Prostate gland (tissue), 2 donors: ENCODE data around the gene ADARB2.

Experiments
- POLR2A ChIP-seq: fragments of 450-650 bp; IDR thresholded peaks from one replicate; pipeline ENCODE4 v1.6.1; 2016; ENCODE audit warnings: antibody characterized with exemption, mild to moderate bottlenecking
- POLR2AphosphoS5 ChIP-seq: sonication (generic); formaldehyde crosslinking; IDR thresholded peaks from one replicate; pipeline ENCODE4 v1.6.1; 2017; ENCODE audit warnings: antibody characterized with exemption
- TF ChIP-seq, protein P1 (sequence below), 4 experiments: fragments of 200-600 bp in 2 of 4; fragments of 450-650 bp in 2 of 4; sonication (generic) in 2 of 4; IDR thresholded peaks; 1 replicate in 3 of 4; 2 replicates in 1 of 4; pipeline ENCODE4 v1.5.1; 2016 to 2019; ENCODE audit warnings: antibody characterized with exemption in 4 of 4, mild to moderate bottlenecking in 2 of 4, moderate library complexity in 2 of 4

DNA sequence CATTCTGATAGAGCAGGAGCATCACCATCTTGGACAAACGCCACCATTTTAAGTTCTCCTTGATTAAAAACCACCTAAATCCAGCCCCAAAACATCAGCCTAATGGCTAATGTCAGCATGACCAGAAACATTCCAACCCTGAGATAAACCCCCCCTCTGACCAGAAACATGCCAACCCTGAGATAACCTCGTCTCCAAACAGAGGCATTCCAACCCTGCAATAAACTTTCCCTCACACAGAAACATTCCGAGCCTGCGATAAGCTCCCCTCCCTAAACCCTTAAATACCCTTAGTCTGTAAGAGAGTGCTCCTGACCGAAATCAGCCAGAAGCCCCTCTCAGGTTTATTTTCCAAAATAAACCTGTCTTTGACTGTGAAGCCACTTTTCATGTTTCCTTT lies 76.5 kb downstream of the ADARB2 start:
- TF ChIP-seq, protein P1, sequence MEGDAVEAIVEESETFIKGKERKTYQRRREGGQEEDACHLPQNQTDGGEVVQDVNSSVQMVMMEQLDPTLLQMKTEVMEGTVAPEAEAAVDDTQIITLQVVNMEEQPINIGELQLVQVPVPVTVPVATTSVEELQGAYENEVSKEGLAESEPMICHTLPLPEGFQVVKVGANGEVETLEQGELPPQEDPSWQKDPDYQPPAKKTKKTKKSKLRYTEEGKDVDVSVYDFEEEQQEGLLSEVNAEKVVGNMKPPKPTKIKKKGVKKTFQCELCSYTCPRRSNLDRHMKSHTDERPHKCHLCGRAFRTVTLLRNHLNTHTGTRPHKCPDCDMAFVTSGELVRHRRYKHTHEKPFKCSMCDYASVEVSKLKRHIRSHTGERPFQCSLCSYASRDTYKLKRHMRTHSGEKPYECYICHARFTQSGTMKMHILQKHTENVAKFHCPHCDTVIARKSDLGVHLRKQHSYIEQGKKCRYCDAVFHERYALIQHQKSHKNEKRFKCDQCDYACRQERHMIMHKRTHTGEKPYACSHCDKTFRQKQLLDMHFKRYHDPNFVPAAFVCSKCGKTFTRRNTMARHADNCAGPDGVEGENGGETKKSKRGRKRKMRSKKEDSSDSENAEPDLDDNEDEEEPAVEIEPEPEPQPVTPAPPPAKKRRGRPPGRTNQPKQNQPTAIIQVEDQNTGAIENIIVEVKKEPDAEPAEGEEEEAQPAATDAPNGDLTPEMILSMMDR (IDR thresholded peaks at IDR 0.05): no peak
- TF ChIP-seq POLR2A: no peak
- TF ChIP-seq POLR2AphosphoS5: no peak
